A673 (cell line): ENCODE data around the gene HYAL3.

Experiments used
- CTCF ChIP-seq: fragments of 300-800, 200-600 bp; sonication (generic); conservative IDR thresholded peaks from 2 replicates; pipeline ENCODE4 v1.5.1; 2017; ENCODE audit warnings: low read depth, mild to moderate bottlenecking, antibody characterized with exemption, low read length, moderate library complexity, mixed read lengths
- EZH2 ChIP-seq: fragments of 200-600 bp; sonication (generic); IDR thresholded peaks from 2 replicates; pipeline ENCODE4 v1.6.1; 2017; ENCODE audit warnings: borderline replicate concordance, low read depth, mild to moderate bottlenecking, mixed read lengths, antibody characterized with exemption, low read length; ENCODE audit not compliant: poor library complexity, severe bottlenecking

DNA sequence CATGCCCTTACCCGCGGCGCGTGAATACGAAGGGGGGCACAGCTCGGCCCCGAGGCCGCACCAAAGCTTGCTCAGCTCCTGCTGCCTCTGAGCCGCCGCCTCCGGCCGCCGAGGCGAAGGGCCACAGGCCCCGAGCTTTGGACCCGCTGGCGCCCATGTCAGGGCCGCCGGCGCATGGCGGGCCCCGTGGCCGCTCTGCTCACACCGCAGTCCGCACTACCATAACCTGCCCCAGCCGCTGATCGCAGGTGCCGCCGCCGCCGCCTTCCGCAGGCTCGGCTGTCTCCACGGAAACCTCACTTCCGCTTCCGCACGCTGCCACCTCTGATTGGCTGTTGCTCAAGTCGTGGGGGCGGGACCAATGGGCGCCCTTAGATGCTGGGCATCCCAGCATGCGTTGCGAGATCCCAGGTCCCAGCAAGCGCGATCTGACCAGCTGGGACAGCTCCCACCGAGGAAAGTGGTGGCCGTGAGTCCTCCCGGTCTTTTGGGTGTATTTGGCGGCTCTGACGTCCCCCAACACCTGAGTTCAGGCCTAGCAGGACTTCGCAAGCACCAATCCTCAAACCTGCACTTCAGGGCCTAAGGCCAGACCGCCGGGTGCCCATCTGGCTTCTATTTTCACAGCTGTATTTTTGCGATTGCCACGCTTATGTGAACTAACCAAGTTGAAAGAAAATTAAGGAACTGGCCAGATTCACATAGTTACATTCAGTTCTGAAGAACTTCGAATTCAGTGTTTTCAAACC is 28.9 kb upstream of the HYAL3 start, which contains the start of gene TUSC2:
- no peak for TF ChIP-seq EZH2
- TF ChIP-seq CTCF = no peak
